GM18861 (cell line): ENCODE measurements around the gene LPCAT2.
"Not testable (repeated sequence)": the region's sequence is repeated elsewhere in the genome, so short reads cannot be mapped to it uniquely, and the experiment has no call there.

Experiments used
- ATAC-seq: cut with Tn5 transposase; IDR thresholded peaks from one replicate; pipeline ENCODE4 v1.9.1; 2021; ENCODE audit not compliant: unreplicated experiment

LPCAT2 gene

GRCh38 chr16:55577887-55578286, 69.0 kb downstream of the LPCAT2 start:
- ATAC-seq: no peak

- no peak for ATAC-seq
Measured at GRCh38 chr16:55585631-55586030, 76.8 kb downstream of the LPCAT2 start.

DNA sequence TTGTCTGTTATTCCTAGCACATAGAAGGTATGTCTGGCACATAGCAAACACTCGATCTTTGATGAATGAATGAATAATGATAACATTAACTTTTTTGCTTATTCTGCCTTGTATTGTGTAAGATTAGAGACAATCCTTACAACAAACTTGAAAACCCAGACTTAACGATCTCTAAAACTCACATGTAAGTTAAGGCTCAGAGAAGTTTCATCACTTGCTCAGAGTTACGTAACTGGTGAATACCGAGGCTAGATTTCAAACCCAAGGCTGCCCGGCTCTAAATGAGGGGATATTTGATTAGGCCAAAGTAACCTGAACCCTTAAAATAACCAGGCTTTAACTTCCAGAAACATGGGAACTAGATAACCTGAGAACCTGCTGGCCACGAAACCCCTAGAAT, 79.9 kb downstream of the LPCAT2 start:
- no peak for ATAC-seq

GRCh38 chr16:55592306-55592705, 83.4 kb downstream of the LPCAT2 start:
- no peak for ATAC-seq

- no peak for ATAC-seq
Measured at GRCh38 chr16:55597928-55598327, 89.1 kb downstream of the LPCAT2 start.

DNA sequence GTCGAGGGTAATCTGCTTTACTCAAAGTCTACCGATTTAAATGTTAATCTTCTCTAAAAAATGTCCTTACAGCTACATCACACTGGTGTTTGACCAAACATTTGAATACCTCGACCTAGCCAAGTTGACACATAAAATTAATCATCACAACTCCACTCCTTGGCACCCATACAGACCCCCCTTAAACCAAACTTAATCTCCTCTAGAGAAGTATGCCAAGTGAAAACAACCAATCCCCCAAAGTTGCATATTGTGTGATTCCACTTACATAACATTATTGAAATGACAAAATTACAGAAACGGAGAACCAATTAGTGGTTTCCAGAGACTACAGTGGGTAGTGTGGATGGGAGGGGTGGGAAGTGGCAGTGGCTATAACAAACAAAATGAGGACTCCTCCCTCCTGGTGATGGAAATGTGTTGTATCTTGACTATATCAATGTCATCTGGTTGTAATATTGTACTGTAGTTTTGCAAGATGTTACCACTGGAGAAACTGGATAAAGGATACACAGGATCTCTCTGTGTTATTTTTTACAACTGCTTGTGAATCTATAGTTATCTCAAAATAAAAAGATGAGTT, 97.0 kb downstream of the LPCAT2 start:
- no peak for ATAC-seq

DNA sequence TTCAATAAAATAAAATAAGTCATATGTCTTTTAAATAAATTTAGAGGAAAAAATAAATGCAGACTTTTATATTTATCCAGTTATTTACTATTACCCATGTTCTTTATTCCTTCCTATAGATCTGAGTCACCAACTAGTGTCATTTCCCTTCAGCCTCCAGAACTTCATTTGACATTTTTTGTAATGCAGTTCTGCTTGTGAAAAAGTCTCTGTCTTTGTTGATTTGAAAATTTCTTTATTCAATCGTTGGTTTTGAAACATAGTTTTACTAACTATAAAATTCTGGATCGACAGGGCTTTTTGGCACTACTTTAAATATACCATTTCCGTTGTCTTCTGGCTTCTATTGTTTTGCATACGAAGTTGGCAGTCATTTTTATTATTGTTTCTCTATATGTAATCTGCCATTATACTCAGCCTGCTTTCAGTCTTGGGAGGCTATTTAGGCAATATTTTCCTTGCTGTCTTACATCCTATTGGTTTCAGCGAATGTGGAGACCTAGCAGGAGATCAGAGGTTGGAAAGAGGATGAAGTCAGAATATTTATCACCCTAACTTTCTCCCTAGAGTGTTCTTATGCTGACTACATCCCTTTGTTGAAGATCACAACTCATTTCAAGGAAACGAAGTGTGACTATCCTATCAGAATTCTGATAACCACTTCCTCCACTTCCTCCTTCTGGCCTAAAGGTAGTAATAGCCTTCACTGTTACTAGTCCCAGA, 104.9 kb downstream of the LPCAT2 start:
- no peak for ATAC-seq

- ATAC-seq: no peak
Measured at GRCh38 chr16:55615071-55615470, 106.2 kb downstream of the LPCAT2 start.

GRCh38 chr16:55615670-55616069, 106.8 kb downstream of the LPCAT2 start:
- not testable (repeated sequence) for ATAC-seq

- no peak for ATAC-seq
Measured at GRCh38 chr16:55621771-55622170, 112.9 kb downstream of the LPCAT2 start.

DNA sequence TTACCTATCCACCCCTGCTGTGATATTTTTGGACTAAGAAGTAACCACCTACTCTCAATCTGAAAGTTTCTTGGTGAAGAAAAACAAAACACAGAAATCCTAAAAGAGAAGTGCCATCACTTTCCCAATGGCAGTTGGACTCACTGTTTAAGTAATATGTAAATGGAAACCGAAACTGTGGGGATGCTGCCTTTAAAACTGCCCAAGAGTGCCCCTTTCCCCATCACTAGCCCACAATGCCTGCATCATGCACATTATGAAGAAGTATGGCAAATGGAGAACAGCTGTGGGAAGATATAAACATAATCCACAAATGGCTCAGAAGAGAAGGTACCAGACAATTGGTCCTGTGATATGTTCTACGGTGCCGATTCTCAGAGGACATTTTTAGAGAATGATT, 113.4 kb downstream of the LPCAT2 start:
- ATAC-seq: no peak

DNA sequence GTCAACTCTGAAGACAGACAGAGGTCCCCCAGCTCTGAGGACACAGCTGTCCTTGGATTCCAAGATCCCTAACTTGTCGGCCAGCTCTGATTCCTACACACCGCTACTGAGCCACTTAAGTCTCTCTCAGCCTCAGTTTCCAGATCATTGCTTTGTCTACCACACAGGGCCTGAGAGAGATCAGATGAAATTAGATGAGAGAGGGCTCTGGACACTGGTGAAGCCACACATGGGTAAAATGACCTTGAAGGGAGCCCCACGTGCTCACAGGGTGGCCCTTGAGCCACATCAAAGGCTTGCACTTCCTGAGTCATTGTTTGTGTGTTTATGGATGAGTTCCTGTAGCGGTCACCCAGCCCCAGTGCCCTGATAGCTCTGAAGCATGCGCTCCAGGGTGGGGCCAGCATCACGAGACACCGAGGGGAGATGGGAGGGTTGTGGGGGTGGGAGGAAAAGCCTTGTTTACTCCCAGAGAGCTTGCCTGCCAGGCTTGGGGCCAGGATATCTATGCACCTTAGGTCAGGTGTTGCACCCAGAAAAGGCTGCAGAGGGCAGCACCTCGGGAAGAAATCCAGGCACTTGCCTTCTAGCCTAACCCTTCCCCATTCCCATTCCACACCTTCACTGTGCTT, 114.2 kb downstream of the LPCAT2 start:
- no peak for ATAC-seq

- no peak for ATAC-seq
Measured at GRCh38 chr16:55623640-55624039, 114.8 kb downstream of the LPCAT2 start.

DNA sequence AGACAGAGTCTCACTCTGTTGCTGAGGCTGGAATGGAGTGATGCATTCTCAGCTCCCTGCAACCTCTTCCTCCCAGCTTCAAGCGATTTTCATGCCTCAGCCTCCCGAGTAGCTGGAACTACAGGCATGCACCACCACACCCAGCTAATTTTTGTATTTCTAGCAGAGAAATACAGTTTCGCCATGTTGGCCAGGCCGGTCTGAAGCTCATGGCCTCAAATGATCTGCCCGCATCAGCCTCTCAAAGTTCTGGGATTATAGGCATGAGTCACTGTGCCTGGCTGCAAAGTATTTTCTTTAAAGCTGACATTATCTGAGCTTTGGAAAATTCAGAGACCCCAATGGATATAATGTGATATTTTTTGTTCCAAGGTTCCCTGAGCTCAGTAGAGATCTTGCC, 115.8 kb downstream of the LPCAT2 start:
- no peak for ATAC-seq

- no peak for ATAC-seq
Measured at GRCh38 chr16:55625843-55626242, 117.0 kb downstream of the LPCAT2 start.

GRCh38 chr16:55628306-55628968, 119.6 kb downstream of the LPCAT2 start:
- no peak for ATAC-seq

- ATAC-seq: no peak
Measured at GRCh38 chr16:55630774-55631173, 121.9 kb downstream of the LPCAT2 start.

DNA sequence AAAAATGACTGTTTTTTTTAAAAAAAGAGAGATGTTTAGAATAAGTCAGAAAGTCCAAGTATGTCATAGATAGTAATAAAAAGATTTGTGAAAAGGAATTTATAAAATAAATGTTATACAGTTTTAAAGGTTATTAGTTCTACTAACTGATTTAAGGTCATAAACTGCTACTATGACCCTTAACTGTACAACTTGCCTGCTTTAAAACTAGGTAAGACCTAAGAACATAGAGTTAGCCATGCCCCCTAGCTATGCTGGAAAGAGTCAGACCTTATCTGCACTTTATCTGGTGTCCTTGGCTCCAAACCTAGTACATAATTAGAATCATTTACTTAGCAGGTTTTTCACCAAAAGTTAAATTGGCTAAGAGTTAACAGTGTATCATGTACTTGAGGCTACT, 123.4 kb downstream of the LPCAT2 start:
- no peak for ATAC-seq

- ATAC-seq: no peak
Measured at GRCh38 chr16:55634193-55634592, 125.3 kb downstream of the LPCAT2 start.
